ENCODE data around the gene KCNIP4. TPM values are rescaled to one million over a fixed set of nuclear protein-coding genes. Genes with fewer than 3 reads are reported as not detected.

KCNIP4 gene
- total RNA-seq, 1 experiment from 2014 or later, result not detected

GRCh38 chr4:20883677-20884076, 1064.9 kb downstream of the KCNIP4 start:
- Histone ChIP-seq H3K9me3 (replicated peaks) (no peaks in the 10 kb centered on the region), H3K27ac (no peak overlapping the region), H3K4me3 (no peak overlapping the region), H3K4me1 (replicated peaks) (no peaks in the 10 kb centered on the region), H3K36me3 (no peaks in the 10 kb centered on the region), H3K27me3 (replicated peaks) (no peaks in the 10 kb centered on the region)
- no peak for DNase-seq (ENCODE audit: low read depth in 1 of 2, low spot score in 2 of 2)

GRCh38 chr4:20883231-20883630, 1065.3 kb downstream of the KCNIP4 start:
- Histone ChIP-seq H3K36me3 (no peaks in the 10 kb centered on the region), H3K9me3 (replicated peaks) (no peaks in the 10 kb centered on the region), H3K4me1 (replicated peaks) (no peaks in the 10 kb centered on the region), H3K27me3 (replicated peaks) (no peaks in the 10 kb centered on the region), H3K4me3 (no peak overlapping the region), H3K27ac (no peak overlapping the region)
- DNase-seq (ENCODE audit: low read depth in 1 of 2, low spot score in 2 of 2), result no peak

- H3K36me3 ChIP-seq, result no peaks in the 10 kb centered on the region
- H3K9me3 ChIP-seq (replicated peaks), result no peaks in the 10 kb centered on the region
- no peak overlapping the region for H3K27ac ChIP-seq
- no peak overlapping the region for H3K4me3 ChIP-seq
- no peaks in the 10 kb centered on the region for H3K27me3 ChIP-seq (replicated peaks)
- no peaks in the 10 kb centered on the region for H3K4me1 ChIP-seq (replicated peaks)
- DNase-seq (ENCODE audit: low read depth in 1 of 2, low spot score in 2 of 2), result no peak
Measured at GRCh38 chr4:20882500-20882899, 1066.1 kb downstream of the KCNIP4 start.

- H3K4me1 ChIP-seq (replicated peaks), result no peaks in the 10 kb centered on the region
- no peak for DNase-seq (ENCODE audit: low read depth in 1 of 2, low spot score in 2 of 2)
- no peaks in the 10 kb centered on the region for H3K9me3 ChIP-seq (replicated peaks)
- no peak overlapping the region for H3K27ac ChIP-seq
- no peak overlapping the region for H3K4me3 ChIP-seq
- H3K36me3 ChIP-seq, result no peaks in the 10 kb centered on the region
- H3K27me3 ChIP-seq (replicated peaks), result no peaks in the 10 kb centered on the region
Measured at GRCh38 chr4:20881658-20882057, 1066.9 kb downstream of the KCNIP4 start.

- no peaks in the 10 kb centered on the region for H3K9me3 ChIP-seq (replicated peaks)
- no peaks in the 10 kb centered on the region for H3K36me3 ChIP-seq
- H3K27me3 ChIP-seq (replicated peaks), result no peaks in the 10 kb centered on the region
- DNase-seq (ENCODE audit: low read depth in 1 of 2, low spot score in 2 of 2), result no peak
- H3K4me1 ChIP-seq (replicated peaks), result no peaks in the 10 kb centered on the region
- H3K27ac ChIP-seq, result no peak overlapping the region
- no peak overlapping the region for H3K4me3 ChIP-seq
Measured at GRCh38 chr4:20878806-20879205, 1069.8 kb downstream of the KCNIP4 start.

GRCh38 chr4:20870436-20870835, 1078.1 kb downstream of the KCNIP4 start:
- Histone ChIP-seq H3K36me3 (no peaks in the 10 kb centered on the region), H3K27ac (no peak overlapping the region), H3K4me1 (replicated peaks) (no peaks in the 10 kb centered on the region), H3K27me3 (replicated peaks) (no peaks in the 10 kb centered on the region), H3K9me3 (replicated peaks) (no peaks in the 10 kb centered on the region), H3K4me3 (no peak overlapping the region)
- no peak for DNase-seq (ENCODE audit: low read depth in 1 of 2, low spot score in 2 of 2)

- H3K9me3 ChIP-seq (replicated peaks), result no peaks in the 10 kb centered on the region
- H3K27ac ChIP-seq, result no peak overlapping the region
- H3K4me3 ChIP-seq, result no peak overlapping the region
- no peaks in the 10 kb centered on the region for H3K4me1 ChIP-seq (replicated peaks)
- no peaks in the 10 kb centered on the region for H3K27me3 ChIP-seq (replicated peaks)
- no peak for DNase-seq (ENCODE audit: low read depth in 1 of 2, low spot score in 2 of 2)
- no peaks in the 10 kb centered on the region for H3K36me3 ChIP-seq
Measured at GRCh38 chr4:20868108-20868507, 1080.5 kb downstream of the KCNIP4 start.

- no peak for DNase-seq (ENCODE audit: low read depth in 1 of 2, low spot score in 2 of 2)
- Histone ChIP-seq H3K9me3 (replicated peaks) (no peaks in the 10 kb centered on the region), H3K27me3 (replicated peaks) (no peaks in the 10 kb centered on the region), H3K4me1 (replicated peaks) (no peaks in the 10 kb centered on the region), H3K27ac (no peak overlapping the region), H3K4me3 (no peak overlapping the region), H3K36me3 (no peaks in the 10 kb centered on the region)
Measured at GRCh38 chr4:20860878-20861277, 1087.7 kb downstream of the KCNIP4 start.

- no peaks in the 10 kb centered on the region for H3K9me3 ChIP-seq (replicated peaks)
- no peaks in the 10 kb centered on the region for H3K4me1 ChIP-seq (replicated peaks)
- DNase-seq (ENCODE audit: low read depth in 1 of 2, low spot score in 2 of 2), result no peak
- no peak overlapping the region for H3K27ac ChIP-seq
- H3K27me3 ChIP-seq (replicated peaks), result no peaks in the 10 kb centered on the region
- H3K36me3 ChIP-seq, result no peaks in the 10 kb centered on the region
- no peak overlapping the region for H3K4me3 ChIP-seq
Measured at GRCh38 chr4:20859097-20859781, 1089.3 kb downstream of the KCNIP4 start.

GRCh38 chr4:20857081-20857480, 1091.5 kb downstream of the KCNIP4 start:
- DNase-seq (ENCODE audit: low read depth in 1 of 2, low spot score in 2 of 2), result no peak
- H3K9me3 ChIP-seq (replicated peaks), result no peaks in the 10 kb centered on the region
- H3K27ac ChIP-seq, result no peak overlapping the region
- H3K36me3 ChIP-seq, result no peaks in the 10 kb centered on the region
- H3K4me3 ChIP-seq, result no peak overlapping the region
- H3K27me3 ChIP-seq (replicated peaks), result no peaks in the 10 kb centered on the region
- H3K4me1 ChIP-seq (replicated peaks), result no peaks in the 10 kb centered on the region

GRCh38 chr4:20847124-20847747, 1101.3 kb downstream of the KCNIP4 start:
- Histone ChIP-seq H3K9me3 (replicated peaks) (no peaks in the 10 kb centered on the region), H3K27me3 (replicated peaks) (no peaks in the 10 kb centered on the region), H3K27ac (no peak overlapping the region), H3K4me1 (replicated peaks) (no peaks in the 10 kb centered on the region), H3K36me3 (no peaks in the 10 kb centered on the region), H3K4me3 (no peak overlapping the region)
- DNase-seq (ENCODE audit: low read depth in 1 of 2, low spot score in 2 of 2), result no peak

GRCh38 chr4:20844311-20844710, 1104.3 kb downstream of the KCNIP4 start:
- Histone ChIP-seq H3K9me3 (replicated peaks) (no peaks in the 10 kb centered on the region), H3K27ac (no peak overlapping the region), H3K36me3 (no peaks in the 10 kb centered on the region), H3K27me3 (replicated peaks) (no peaks in the 10 kb centered on the region), H3K4me3 (no peak overlapping the region), H3K4me1 (replicated peaks) (no peaks in the 10 kb centered on the region)
- DNase-seq (ENCODE audit: low read depth in 1 of 2, low spot score in 2 of 2), result no peak

GRCh38 chr4:20840648-20841190, 1107.9 kb downstream of the KCNIP4 start:
- no peaks in the 10 kb centered on the region for H3K4me1 ChIP-seq (replicated peaks)

GRCh38 chr4:20839957-20840356, 1108.6 kb downstream of the KCNIP4 start:
- Histone ChIP-seq H3K27me3 (replicated peaks) (no peaks in the 10 kb centered on the region), H3K4me3 (no peak overlapping the region), H3K36me3 (no peaks in the 10 kb centered on the region), H3K9me3 (replicated peaks) (no peaks in the 10 kb centered on the region), H3K4me1 (replicated peaks) (no peaks in the 10 kb centered on the region), H3K27ac (no peak overlapping the region)
- DNase-seq (ENCODE audit: low read depth in 1 of 2, low spot score in 2 of 2), result peak in 1 of 2 experiments; percentile 5

More at GRCh38 chr4:20840648-20841190, 1107.9 kb downstream of the KCNIP4 start:
- H3K27ac ChIP-seq, result no peak overlapping the region
- H3K36me3 ChIP-seq, result no peaks in the 10 kb centered on the region
- no peaks in the 10 kb centered on the region for H3K27me3 ChIP-seq (replicated peaks)
- H3K9me3 ChIP-seq (replicated peaks), result no peaks in the 10 kb centered on the region
- H3K4me3 ChIP-seq, result no peak overlapping the region
- no peak for DNase-seq (ENCODE audit: low read depth in 1 of 2, low spot score in 2 of 2)
